Activated CD4-positive, alpha-beta T cell treated with anti-CD3 and anti-CD28 coated beads, Interleukin-2, amount 10 ng/mL, durations not matched to agents 24 days and 14 days (primary cell): Measurements from ENCODE around the gene BFSP1. TPM values are rescaled to one million over a fixed set of nuclear protein-coding genes. Genes with fewer than 3 reads are reported as not detected.

Experiments used
- DNase-seq: peaks from one replicate; pipeline ENCODE4 v3.0.0; 2022
- H3K27ac Mint-ChIP-seq: one replicate; pipeline ENCODE4 v1.8.0; 2022; ENCODE audit warnings: mild to moderate bottlenecking, mixed read lengths
- H3K27me3 Mint-ChIP-seq: one replicate; pipeline ENCODE4 v1.8.0; 2022; ENCODE audit warnings: mixed read lengths
- H3K36me3 Mint-ChIP-seq: one replicate; pipeline ENCODE4 v1.8.0; 2022; ENCODE audit warnings: low read depth, mild to moderate bottlenecking, mixed read lengths
- H3K4me1 Mint-ChIP-seq: one replicate; pipeline ENCODE4 v1.8.0; 2021; ENCODE audit warnings: mixed read lengths
- H3K4me3 Mint-ChIP-seq: one replicate; pipeline ENCODE4 v1.8.0; 2022; ENCODE audit warnings: mild to moderate bottlenecking, moderate library complexity, mixed read lengths
- H3K9me3 Mint-ChIP-seq: one replicate; pipeline ENCODE4 v1.8.0; 2021; ENCODE audit warnings: mixed read lengths
- intact Hi-C: fragments of 100-400 bp; cut with micrococcal nuclease; formaldehyde crosslinking; loops from one replicate; pipeline ENCODE4 v1.15.1; 2023
- total RNA-seq: library from RNA; stranded (reverse); gene quantifications from 2 replicates; pipeline ENCODE4 v1.2.3, GENCODE V29; 2022

BFSP1 gene
- total RNA-seq, 1 donor from 2014 or later: 0.33 TPM

GRCh38 chr20:17505636-17506517 is 25.3 kb downstream of the BFSP1 start:
- Mint-ChIP-seq H3K4me1 (peaks cover 49% of the 10 kb centered on the region), H3K4me3 (peak overlapping the region; percentile 88), H3K27ac (peak overlapping the region; percentile 92), H3K27me3 (peaks cover 4% of the 10 kb centered on the region), H3K36me3 (no peaks in the 10 kb centered on the region), H3K9me3 (no peaks in the 10 kb centered on the region)
- peak; percentile 75 for DNase-seq
- intact Hi-C loops: loop anchor here (1.0 to 10.0 kb wide), 9 partner anchors 25 to 781 kb away; partner anchors contain the start of genes BFSP1, DSTN, MGME1 and RRBP1

- Mint-ChIP-seq H3K27me3 (peaks cover 4% of the 10 kb centered on the region), H3K4me3 (peak overlapping the region; percentile 88), H3K4me1 (peaks cover 47% of the 10 kb centered on the region), H3K27ac (peak overlapping the region; percentile 92), H3K9me3 (no peaks in the 10 kb centered on the region), H3K36me3 (no peaks in the 10 kb centered on the region)
- intact Hi-C loops: loop anchor here (1.0 to 10.0 kb wide), 10 partner anchors 26 to 782 kb away; partner anchors contain the start of genes BFSP1, DSTN, MGME1 and RRBP1
- peak; percentile 90 for DNase-seq
These were observed 26.1 kb downstream of the BFSP1 start for GRCh38 chr20:17504898-17505635.

GRCh38 chr20:17504066-17504897 is 26.9 kb downstream of the BFSP1 start:
- Mint-ChIP-seq H3K4me3 (peak overlapping the region; percentile 88), H3K27me3 (peaks cover 4% of the 10 kb centered on the region), H3K27ac (peak overlapping the region; percentile 92), H3K9me3 (no peaks in the 10 kb centered on the region), H3K36me3 (no peaks in the 10 kb centered on the region), H3K4me1 (peaks cover 46% of the 10 kb centered on the region)
- intact Hi-C loops: loop anchor here (1.0 to 10.0 kb wide), 5 partner anchors 57 to 773 kb away; partner anchors contain the start of genes DSTN, MGME1 and SNX5
- peak; percentile 79 for DNase-seq

GRCh38 chr20:17503301-17504065 is 27.7 kb downstream of the BFSP1 start:
- Mint-ChIP-seq H3K27ac (peak overlapping the region; percentile 92), H3K9me3 (no peaks in the 10 kb centered on the region), H3K4me3 (peak overlapping the region; percentile 88), H3K4me1 (peaks cover 46% of the 10 kb centered on the region), H3K36me3 (no peaks in the 10 kb centered on the region), H3K27me3 (peaks cover 8% of the 10 kb centered on the region)
- intact Hi-C loops: loop anchor here (1.0 to 10.0 kb wide), 5 partner anchors 57 to 774 kb away; partner anchors contain the start of genes DSTN, MGME1 and SNX5
- peak; percentile 78 for DNase-seq

GRCh38 chr20:17502105-17502504 is 29.1 kb downstream of the BFSP1 start:
- peaks cover 37% of the 10 kb centered on the region for H3K4me1 Mint-ChIP-seq
- intact Hi-C loops: loop anchor here (5.0 to 10.0 kb wide), 2 partner anchors 463 to 775 kb away; partner anchors contain the start of genes MGME1 and SNX5
- H3K27me3 Mint-ChIP-seq: peaks cover 9% of the 10 kb centered on the region
- no peak overlapping the region for H3K4me3 Mint-ChIP-seq
- H3K36me3 Mint-ChIP-seq: no peaks in the 10 kb centered on the region
- no peak for DNase-seq
- no peak overlapping the region for H3K27ac Mint-ChIP-seq
- no peaks in the 10 kb centered on the region for H3K9me3 Mint-ChIP-seq

- H3K27me3 Mint-ChIP-seq: peaks cover 11% of the 10 kb centered on the region
- no peaks in the 10 kb centered on the region for H3K36me3 Mint-ChIP-seq
- no peak for DNase-seq
- intact Hi-C loops: loop anchor here (5.0 to 10.0 kb wide), 2 partner anchors 463 to 776 kb away; partner anchors contain the start of genes MGME1 and SNX5
- H3K4me3 Mint-ChIP-seq: no peak overlapping the region
- H3K27ac Mint-ChIP-seq: no peak overlapping the region
- peaks cover 34% of the 10 kb centered on the region for H3K4me1 Mint-ChIP-seq
- no peaks in the 10 kb centered on the region for H3K9me3 Mint-ChIP-seq
These were observed 29.5 kb downstream of the BFSP1 start for GRCh38 chr20:17501701-17502100.

GRCh38 chr20:17500826-17501225 is 30.4 kb downstream of the BFSP1 start:
- no peak for DNase-seq
- intact Hi-C loops: loop anchor here (5.0 to 10.0 kb wide), 2 partner anchors 464 to 776 kb away; partner anchors contain the start of genes MGME1 and SNX5
- no peaks in the 10 kb centered on the region for H3K9me3 Mint-ChIP-seq
- no peak overlapping the region for H3K27ac Mint-ChIP-seq
- no peak overlapping the region for H3K4me3 Mint-ChIP-seq
- H3K36me3 Mint-ChIP-seq: no peaks in the 10 kb centered on the region
- peaks cover 16% of the 10 kb centered on the region for H3K27me3 Mint-ChIP-seq
- peaks cover 30% of the 10 kb centered on the region for H3K4me1 Mint-ChIP-seq

- H3K36me3 Mint-ChIP-seq: no peaks in the 10 kb centered on the region
- H3K27ac Mint-ChIP-seq: no peak overlapping the region
- no peak for DNase-seq
- H3K27me3 Mint-ChIP-seq: peaks cover 17% of the 10 kb centered on the region
- H3K4me1 Mint-ChIP-seq: peaks cover 24% of the 10 kb centered on the region
- no peaks in the 10 kb centered on the region for H3K9me3 Mint-ChIP-seq
- H3K4me3 Mint-ChIP-seq: no peak overlapping the region
- intact Hi-C loops: loop anchor here (5.0 to 10.0 kb wide), 2 partner anchors 465 to 777 kb away; partner anchors contain the start of genes MGME1 and SNX5
These were observed 30.9 kb downstream of the BFSP1 start for GRCh38 chr20:17500271-17500670.

- intact Hi-C loops: no loop called here
- H3K4me3 Mint-ChIP-seq: no peak overlapping the region
- DNase-seq: no peak
- peaks cover 17% of the 10 kb centered on the region for H3K27me3 Mint-ChIP-seq
- no peak overlapping the region for H3K27ac Mint-ChIP-seq
- no peaks in the 10 kb centered on the region for H3K9me3 Mint-ChIP-seq
- peaks cover 14% of the 10 kb centered on the region for H3K4me1 Mint-ChIP-seq
- no peaks in the 10 kb centered on the region for H3K36me3 Mint-ChIP-seq
These were observed 32.1 kb downstream of the BFSP1 start for GRCh38 chr20:17499041-17499440.

GRCh38 chr20:17498641-17499040 is 32.5 kb downstream of the BFSP1 start:
- DNase-seq: no peak
- intact Hi-C loops: no loop called here
- no peaks in the 10 kb centered on the region for H3K9me3 Mint-ChIP-seq
- H3K27me3 Mint-ChIP-seq: peaks cover 17% of the 10 kb centered on the region
- H3K4me3 Mint-ChIP-seq: no peak overlapping the region
- H3K27ac Mint-ChIP-seq: no peak overlapping the region
- no peaks in the 10 kb centered on the region for H3K36me3 Mint-ChIP-seq
- H3K4me1 Mint-ChIP-seq: peaks cover 10% of the 10 kb centered on the region

GRCh38 chr20:17497821-17498580 is 33.2 kb downstream of the BFSP1 start:
- Mint-ChIP-seq H3K36me3 (no peaks in the 10 kb centered on the region), H3K27me3 (peaks cover 21% of the 10 kb centered on the region)

GRCh38 chr20:17495826-17496225 is 35.4 kb downstream of the BFSP1 start:
- Mint-ChIP-seq H3K4me1 (no peaks in the 10 kb centered on the region), H3K9me3 (no peaks in the 10 kb centered on the region), H3K27me3 (peaks cover 17% of the 10 kb centered on the region), H3K27ac (no peak overlapping the region), H3K4me3 (no peak overlapping the region), H3K36me3 (no peaks in the 10 kb centered on the region)
- no peak for DNase-seq
- intact Hi-C loops: no loop called here

More at GRCh38 chr20:17497821-17498580, 33.2 kb downstream of the BFSP1 start:
- Mint-ChIP-seq H3K4me3 (no peak overlapping the region), H3K27ac (no peak overlapping the region), H3K4me1 (peaks cover 5% of the 10 kb centered on the region), H3K9me3 (no peaks in the 10 kb centered on the region)
- intact Hi-C loops: no loop called here
- DNase-seq: no peak
